Cardiac muscle cell (in vitro differentiated cells and primary cell): ENCODE results near the gene VN1R5. TPM values are rescaled to one million over a fixed set of nuclear protein-coding genes. Genes with fewer than 3 reads are reported as not detected.

Experiments
- DNase-seq, 2 donors: peaks; one replicate each; pipeline versions ENCODE4 v3.0.0 to v3.0.0-alpha.2; 2010 to 2017; ENCODE audit warnings: low read depth in 1 of 2, low spot score in 1 of 2
- H3K27ac ChIP-seq: fragments of 200-600 bp; sonication (generic); 2 replicates; pipeline ENCODE4 v1.5.1; 2016
- H3K27me3 ChIP-seq: fragments of 200-600 bp; sonication (generic); 2 replicates; pipeline ENCODE4 v1.6.0; 2016; ENCODE audit warnings: control low read depth
- H3K36me3 ChIP-seq: fragments of 200-600 bp; sonication (generic); 2 replicates; pipeline ENCODE4 v1.5.1; 2016; ENCODE audit warnings: control low read depth
- H3K4me1 ChIP-seq: fragments of 200-600 bp; sonication (generic); 2 replicates; pipeline ENCODE4 v1.8.1; 2017; ENCODE audit warnings: low read depth, mild to moderate bottlenecking, mixed run types
- H3K4me3 ChIP-seq: fragments of 200-600 bp; sonication (generic); 2 replicates; pipeline ENCODE4 v1.5.1; 2016; ENCODE audit warnings: mild to moderate bottlenecking
- H3K9me3 ChIP-seq: fragments of 200-600 bp; sonication (generic); 2 replicates; pipeline ENCODE4 v1.5.1; 2017; ENCODE audit warnings: low read depth, mild to moderate bottlenecking, control low read depth
- CTCF ChIP-seq: IDR thresholded peaks from 2 replicates; pipeline ENCODE4 v1.5.1; 2012; ENCODE audit warnings: low read depth, mild to moderate bottlenecking, low read length
- polyA plus RNA-seq: library from polyadenylated mRNA; unstranded; fragments of >200 nt; fragmentation: Nextera tagmentation; extraction: Ambion mirVana; gene quantifications from 2 replicates; pipeline ENCODE4 v1.2.1, GENCODE V29; 2016
- total RNA-seq: library from RNA; depleted of rRNA; stranded (reverse); fragments of >200 nt; gene quantifications from 2 replicates; pipeline ENCODE4 v1.2.3, GENCODE V29; 2016

Gene VN1R5
- total and polyA plus RNA-seq, 2 experiments from 2014 or later: not detected

GRCh38 chr1:247303216-247303615 lies 47.3 kb downstream of the VN1R5 start:
- H3K36me3 ChIP-seq: peaks cover 25% of the 10 kb centered on the region

GRCh38 chr1:247304031-247304430 lies 48.2 kb downstream of the VN1R5 start:
- no peak overlapping the region for H3K27ac ChIP-seq
- no peaks in the 10 kb centered on the region for H3K9me3 ChIP-seq
- no peak for DNase-seq
- H3K27me3 ChIP-seq: no peaks in the 10 kb centered on the region
- H3K4me1 ChIP-seq: no peaks in the 10 kb centered on the region
- TF ChIP-seq CTCF: no peak
- H3K36me3 ChIP-seq: peaks cover 29% of the 10 kb centered on the region
- no peak overlapping the region for H3K4me3 ChIP-seq

More at GRCh38 chr1:247303216-247303615, 47.3 kb downstream of the VN1R5 start:
- DNase-seq: no peak
- TF ChIP-seq CTCF: no peak
- no peak overlapping the region for H3K4me3 ChIP-seq
- H3K9me3 ChIP-seq: no peaks in the 10 kb centered on the region
- no peaks in the 10 kb centered on the region for H3K27me3 ChIP-seq
- no peak overlapping the region for H3K27ac ChIP-seq
- H3K4me1 ChIP-seq: no peaks in the 10 kb centered on the region

Other genes with a start within 250 kb of the VN1R5 start
- 1.1 and 4.3 TPM in 2 replicates for gene ZNF695, start 248.0 kb upstream of the VN1R5 start, total RNA-seq
- gene ZNF695, start 248.0 kb upstream of the VN1R5 start, polyA plus RNA-seq: 2.0 and 3.7 TPM in 2 replicates
- 1.3 and 3.5 TPM in 2 replicates for gene ZNF670, start 177.3 kb upstream of the VN1R5 start, total RNA-seq
- 1.4 and 3.3 TPM in 2 replicates for gene ZNF670, start 177.3 kb upstream of the VN1R5 start, polyA plus RNA-seq
- 14.6 and 23.2 TPM in 2 replicates for gene ZNF669, start 151.7 kb upstream of the VN1R5 start, total RNA-seq
- 4.4 and 5.0 TPM in 2 replicates for gene ZNF669, start 151.7 kb upstream of the VN1R5 start, polyA plus RNA-seq
- gene ZNF124, start 84.1 kb upstream of the VN1R5 start, total RNA-seq: 52.6 and 53.9 TPM in 2 replicates
- gene ZNF124, start 84.1 kb upstream of the VN1R5 start, polyA plus RNA-seq: 8.0 and 8.2 TPM in 2 replicates
- 55.8 and 108 TPM in 2 replicates for gene ZNF496, start 75.8 kb downstream of the VN1R5 start, total RNA-seq
- gene ZNF496, start 75.8 kb downstream of the VN1R5 start, polyA plus RNA-seq: 18.8 and 22.6 TPM in 2 replicates
- gene NLRP3, start 160.1 kb downstream of the VN1R5 start, total RNA-seq: 0.39 and 1.5 TPM in 2 replicates
- gene NLRP3, start 160.1 kb downstream of the VN1R5 start, polyA plus RNA-seq: not detected in 2 replicates
- not detected in 2 replicates for gene OR2B11, start 202.0 kb downstream of the VN1R5 start, total RNA-seq
- not detected in 2 replicates for gene OR2B11, start 202.0 kb downstream of the VN1R5 start, polyA plus RNA-seq